Transverse colon (tissue), 3 donors: ENCODE data around the gene TOP2A.

ENCODE experiments used
- POLR2A ChIP-seq: fragments of 450-650 bp; IDR thresholded peaks from one replicate; pipeline ENCODE4 v1.6.1; 2016; ENCODE audit warnings: antibody characterized with exemption, mild to moderate bottlenecking, moderate library complexity
- TF ChIP-seq, protein P1 (sequence below), 5 experiments: fragments of 200-600 bp in 3 of 5; fragments of 450-650 bp in 2 of 5; sonication (generic) in 3 of 5; IDR thresholded peaks; 1 replicate in 2 of 5; 2 replicates in 3 of 5; pipeline ENCODE4 v1.5.1; 2016 to 2017; ENCODE audit warnings: antibody characterized with exemption in 5 of 5, inconsistent platforms in 3 of 5, mild to moderate bottlenecking in 2 of 5, moderate library complexity in 1 of 5

GRCh38 chr17:40460968-40461731 is 43.5 kb upstream of the TOP2A start:
- TF ChIP-seq, protein P1, sequence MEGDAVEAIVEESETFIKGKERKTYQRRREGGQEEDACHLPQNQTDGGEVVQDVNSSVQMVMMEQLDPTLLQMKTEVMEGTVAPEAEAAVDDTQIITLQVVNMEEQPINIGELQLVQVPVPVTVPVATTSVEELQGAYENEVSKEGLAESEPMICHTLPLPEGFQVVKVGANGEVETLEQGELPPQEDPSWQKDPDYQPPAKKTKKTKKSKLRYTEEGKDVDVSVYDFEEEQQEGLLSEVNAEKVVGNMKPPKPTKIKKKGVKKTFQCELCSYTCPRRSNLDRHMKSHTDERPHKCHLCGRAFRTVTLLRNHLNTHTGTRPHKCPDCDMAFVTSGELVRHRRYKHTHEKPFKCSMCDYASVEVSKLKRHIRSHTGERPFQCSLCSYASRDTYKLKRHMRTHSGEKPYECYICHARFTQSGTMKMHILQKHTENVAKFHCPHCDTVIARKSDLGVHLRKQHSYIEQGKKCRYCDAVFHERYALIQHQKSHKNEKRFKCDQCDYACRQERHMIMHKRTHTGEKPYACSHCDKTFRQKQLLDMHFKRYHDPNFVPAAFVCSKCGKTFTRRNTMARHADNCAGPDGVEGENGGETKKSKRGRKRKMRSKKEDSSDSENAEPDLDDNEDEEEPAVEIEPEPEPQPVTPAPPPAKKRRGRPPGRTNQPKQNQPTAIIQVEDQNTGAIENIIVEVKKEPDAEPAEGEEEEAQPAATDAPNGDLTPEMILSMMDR (IDR thresholded peaks at IDR 0.05) = no peak
- TF ChIP-seq POLR2A = no peak
